ENCODE measurements around the gene TBC1D32. TPM values are rescaled to one million over a fixed set of nuclear protein-coding genes. Genes with fewer than 3 reads are reported as not detected.
"Not testable (repeated sequence)": the region's sequence is repeated elsewhere in the genome, so short reads cannot be mapped to it uniquely, and the experiment has no call there.

TBC1D32 gene
- total and polyA plus RNA-seq, 12 donors = 0.62 to 4.6 (median 3.2) TPM

- DNase-seq (no peak), ATAC-seq (no peak)
- H3K27me3 ChIP-seq = no peaks in the 10 kb centered on the region
- H3K4me1 ChIP-seq = peaks cover 0 to 7% (median 0%) of the 10 kb centered on the region in 9 donors
- TF ChIP-seq CTCF (IDR thresholded peaks at IDR 0.05) = no peak
- WGBS, 2 donors = 84 to 89% methylated on average over 1 of the region's 1 CpG
- no peaks in the 10 kb centered on the region for H3K36me3 ChIP-seq
- intact Hi-C loops (cut with DNase I) = loop anchor here in 2 of 10 donors (10.0 kb wide), 2 partner anchors 724 to 874 kb away; no protein-coding TSS in a partner anchor
- H3K4me3 ChIP-seq = no peak overlapping the region
- no peak overlapping the region for H3K27ac ChIP-seq
- H3K9me3 ChIP-seq = peaks cover 0 to 3% (median 0%) of the 10 kb centered on the region in 11 donors
Measured at GRCh38 chr6:121310495-121310894, 23.8 kb downstream of the TBC1D32 start.

- no peak for DNase-seq
- H3K27ac ChIP-seq = no peak overlapping the region
- no peaks in the 10 kb centered on the region for H3K27me3 ChIP-seq
- no peaks in the 10 kb centered on the region for H3K36me3 ChIP-seq
- no peak for ATAC-seq
- intact Hi-C loops (cut with DNase I) = loop anchor here in 7 of 10 donors (5.0 to 10.0 kb wide), 4 partner anchors 253 to 875 kb away; no protein-coding TSS in a partner anchor
- 93% methylated on average over 4 of the region's 4 CpGs for WGBS, 2 donors
- peaks cover 0 to 3% (median 0%) of the 10 kb centered on the region in 11 donors for H3K9me3 ChIP-seq
- peaks cover 0 to 7% (median 0%) of the 10 kb centered on the region in 9 donors for H3K4me1 ChIP-seq
- H3K4me3 ChIP-seq = no peak overlapping the region
- no peak for TF ChIP-seq CTCF (IDR thresholded peaks at IDR 0.05)
Measured at GRCh38 chr6:121309768-121310469, 24.4 kb downstream of the TBC1D32 start.

- intact Hi-C loops (cut with DNase I) = loop anchor here in 8 of 10 donors (2.0 to 10.0 kb wide), 3 partner anchors 249 to 251 kb away; no protein-coding TSS in a partner anchor
- H3K4me3 ChIP-seq = no peak overlapping the region
- peaks cover 0 to 7% (median 0%) of the 10 kb centered on the region in 9 donors for H3K4me1 ChIP-seq
- ATAC-seq = no peak
- H3K36me3 ChIP-seq = peaks cover 0 to 4% (median 0%) of the 10 kb centered on the region in 9 donors
- no peak for DNase-seq
- H3K9me3 ChIP-seq = peaks cover 0 to 3% (median 0%) of the 10 kb centered on the region in 11 donors
- no peak overlapping the region for H3K27ac ChIP-seq
- TF ChIP-seq CTCF (IDR thresholded peaks at IDR 0.05) = peak; percentile 18 to 65 (median 56)
- no peaks in the 10 kb centered on the region for H3K27me3 ChIP-seq
- 48 to 52% methylated on average over 7 of the region's 7 CpGs for WGBS, 2 donors
Measured at GRCh38 chr6:121305957-121306607, 28.2 kb downstream of the TBC1D32 start.

GRCh38 chr6:121302882-121303281, 31.4 kb downstream of the TBC1D32 start:
- Histone ChIP-seq H3K36me3 (peaks cover 0 to 4% (median 0%) of the 10 kb centered on the region in 9 donors), H3K27me3 (no peaks in the 10 kb centered on the region), H3K9me3 (peaks cover 0 to 3% (median 0%) of the 10 kb centered on the region in 11 donors), H3K4me3 (no peak overlapping the region), H3K27ac (no peak overlapping the region), H3K4me1 (peaks cover 0 to 7% (median 0%) of the 10 kb centered on the region in 9 donors)
- no peak for TF ChIP-seq CTCF (IDR thresholded peaks at IDR 0.05)
- intact Hi-C loops (cut with DNase I) = loop anchor here in 2 of 10 donors (5.0 to 10.0 kb wide), 2 partner anchors 246 to 248 kb away; no protein-coding TSS in a partner anchor
- ATAC-seq = no peak
- DNase-seq = no peak

GRCh38 chr6:121301156-121301555, 33.1 kb downstream of the TBC1D32 start:
- H3K4me1 ChIP-seq, H3K36me3 ChIP-seq, H3K27me3 ChIP-seq, H3K27ac ChIP-seq, H3K9me3 ChIP-seq, ATAC-seq, H3K4me3 ChIP-seq, DNase-seq: not testable (repeated sequence)
- intact Hi-C loops (cut with DNase I) = loop anchor here in 2 of 10 donors (5.0 to 10.0 kb wide), 2 partner anchors 244 to 246 kb away; no protein-coding TSS in a partner anchor
- 82 to 95% methylated on average over 3 of the region's 3 CpGs for WGBS, 2 donors

Measured in heart right ventricle (tissue), 16 donors.